ENCODE measurements around the gene TROAP. TPM values are rescaled to one million over a fixed set of nuclear protein-coding genes. Genes with fewer than 3 reads are reported as not detected.

TROAP gene
- polyA plus RNA-seq, 3 donors = 24.5 to 27.5 (median 27.4) TPM

Other genes starting within 250 kb of the TROAP start
- gene DHH, start 228.5 kb upstream of the TROAP start, polyA plus RNA-seq (ENCODE audit: insufficient read length in 3 of 3) = under 1 TPM; 0.26 to 0.56 (median 0.44) TPM
- 100 to 1,000 TPM in 1 of 3 donors, 10 to 100 TPM in 2; 72.3 to 116 (median 76.4) TPM for gene LMBR1L, start 212.4 kb upstream of the TROAP start, polyA plus RNA-seq (ENCODE audit: insufficient read length in 3 of 3)
- 1,000 to 10,000 TPM in 2 of 3 donors, 100 to 1,000 TPM in 1; 920 to 1,214 (median 1,042) TPM for gene TUBA1B, start 191.9 kb upstream of the TROAP start, polyA plus RNA-seq (ENCODE audit: insufficient read length in 3 of 3)
- gene TUBA1A, start 134.2 kb upstream of the TROAP start, polyA plus RNA-seq (ENCODE audit: insufficient read length in 3 of 3) = 100 to 1,000 TPM; 362 to 473 (median 423) TPM
- 100 to 1,000 TPM; 110 to 155 (median 144) TPM for gene TUBA1C, start 58.2 kb upstream of the TROAP start, polyA plus RNA-seq (ENCODE audit: insufficient read length in 3 of 3)
- gene PRPH, start 28.1 kb upstream of the TROAP start, polyA plus RNA-seq (ENCODE audit: insufficient read length in 3 of 3) = under 1 TPM; 0.32 to 0.43 (median 0.34) TPM
- gene C1QL4, start 13.9 kb downstream of the TROAP start, polyA plus RNA-seq (ENCODE audit: insufficient read length in 3 of 3) = 1 to 10 TPM in 2 of 3 donors, under 1 TPM in 1; 0.98 to 2.2 (median 1.6) TPM
- 10 to 100 TPM; 18.4 to 26.7 (median 22.1) TPM for gene DNAJC22, start 23.6 kb downstream of the TROAP start, polyA plus RNA-seq (ENCODE audit: insufficient read length in 3 of 3)
- gene SPATS2, start 44.2 kb downstream of the TROAP start, polyA plus RNA-seq (ENCODE audit: insufficient read length in 3 of 3) = 10 to 100 TPM; 51.0 to 63.3 (median 52.7) TPM
- 1 to 10 TPM; 3.8 to 6.1 (median 5.4) TPM for gene KCNH3, start 215.8 kb downstream of the TROAP start, polyA plus RNA-seq (ENCODE audit: insufficient read length in 3 of 3)
- gene MCRS1, start 244.9 kb downstream of the TROAP start, polyA plus RNA-seq (ENCODE audit: insufficient read length in 3 of 3) = 10 to 100 TPM; 64.8 to 79.4 (median 67.7) TPM